PC-3 (cell line): ENCODE measurements around the gene COL1A1. TPM values are rescaled to one million over a fixed set of nuclear protein-coding genes. Genes with fewer than 3 reads are reported as not detected.

Experiments used
- ATAC-seq: fragments of 200-7000 bp; cut with Tn5 transposase; 2 replicates; pipeline ENCODE4 v1.9.1; 2020; ENCODE audit warnings: mild to moderate bottlenecking, moderate library complexity
- BruUV-seq: library from RNA; stranded (reverse); fragments of 400-500 nt; replicated peaks from 2 replicates; lab custom pipeline; 2021; lab: Mats Ljungman, UMichigan
- CTCF ChIA-PET: fragments of 300-600 bp; sonication (Branson Sonifier 250); formaldehyde crosslinking; loops from one replicate; lab custom pipeline; 2022; ENCODE audit warnings: antibody characterized with exemption; lab: Charles Lee
- POLR2A ChIA-PET: fragments of 300-600 bp; sonication (Branson Sonifier 250); formaldehyde crosslinking; loops from one replicate; lab custom pipeline; 2022; ENCODE audit warnings: antibody characterized with exemption; ENCODE audit not compliant: unreplicated experiment; lab: Charles Lee
- DNase-seq: peaks from one replicate; pipeline ENCODE4 v3.0.0-alpha.2; 2015
- H2AFZ ChIP-seq: fragments of 300-600 bp; sonication (generic); 2 replicates; pipeline ENCODE4 v1.6.0; 2016; ENCODE audit warnings: antibody characterized with exemption, low read length
- H3F3A ChIP-seq: fragments of 300-600 bp; sonication (generic); one replicate; pipeline ENCODE4 v1.6.0; 2017; ENCODE audit warnings: antibody characterized with exemption, low read length, control low read depth, mild to moderate bottlenecking; ENCODE audit not compliant: unreplicated experiment
- H3K27ac ChIP-seq: fragments of 300-600 bp; sonication (generic); 2 replicates; pipeline ENCODE4 v1.5.1; 2016; ENCODE audit warnings: mild to moderate bottlenecking, low read length
- H3K27me3 ChIP-seq: fragments of 300-600 bp; sonication (generic); 2 replicates; pipeline ENCODE4 v1.6.1; 2016; ENCODE audit warnings: low read length, mixed read lengths
- H3K36me3 ChIP-seq: fragments of 300-600 bp; sonication (generic); 2 replicates; pipeline ENCODE4 v1.6.1; 2016; ENCODE audit warnings: low read depth, mixed run types, low read length, mixed read lengths
- H3K4me1 ChIP-seq: fragments of 300-600 bp; sonication (generic); 2 replicates; pipeline ENCODE4 v1.5.1; 2016; ENCODE audit warnings: low read length; ENCODE audit not compliant: insufficient read depth
- H3K4me2 ChIP-seq: fragments of 300-600 bp; sonication (generic); 2 replicates; pipeline ENCODE4 v1.6.0; 2016; ENCODE audit warnings: low read length
- H3K4me3 ChIP-seq: fragments of 300-600 bp; sonication (generic); 2 replicates; pipeline ENCODE4 v1.5.1; 2016; ENCODE audit warnings: mild to moderate bottlenecking, low read length, mixed read lengths
- H3K79me2 ChIP-seq: fragments of 300-600 bp; sonication (generic); 2 replicates; pipeline ENCODE4 v1.6.1; 2017; ENCODE audit warnings: low read length, mixed read lengths
- H3K9ac ChIP-seq: fragments of 300-600 bp; sonication (generic); 2 replicates; pipeline ENCODE4 v1.6.0; 2016; ENCODE audit warnings: mild to moderate bottlenecking, low read length
- H3K9me2 ChIP-seq: fragments of 300-600 bp; sonication (generic); replicated peaks from 2 replicates; pipeline ENCODE4 v1.6.1; 2016; ENCODE audit warnings: mixed run types, low read length, mixed read lengths
- H3K9me3 ChIP-seq: fragments of 300-600 bp; sonication (generic); 2 replicates; pipeline ENCODE4 v1.6.1; 2016; ENCODE audit warnings: low read length, mixed read lengths
- H4K20me1 ChIP-seq: fragments of 300-600 bp; sonication (generic); 2 replicates; pipeline ENCODE4 v1.6.1; 2016; ENCODE audit warnings: low read length, mixed read lengths
- CTCF ChIP-seq: fragments of 300-600 bp; sonication (generic); conservative IDR thresholded peaks from 2 replicates; pipeline ENCODE4 v1.5.1; 2017; ENCODE audit warnings: antibody characterized with exemption, low read depth, mild to moderate bottlenecking, low read length
- EZH2 ChIP-seq: fragments of 300-600 bp; sonication (generic); IDR thresholded peaks from one replicate; pipeline ENCODE4 v1.6.1; 2017; ENCODE audit warnings: antibody characterized with exemption, mild to moderate bottlenecking, low read length; ENCODE audit not compliant: unreplicated experiment
- EZH2phosphoT487 ChIP-seq: fragments of 300-600 bp; sonication (generic); IDR thresholded peaks from 2 replicates; pipeline ENCODE4 v1.6.1; 2018; ENCODE audit warnings: mild to moderate bottlenecking, antibody characterized with exemption, low read length, borderline replicate concordance
- intact Hi-C: fragments of 100-400 bp; cut with micrococcal nuclease; formaldehyde crosslinking; loops from 2 replicates; pipeline ENCODE4 v1.9.0; 2023
- total RNA-seq: library from RNA; depleted of rRNA; stranded (reverse); fragments of >200 nt; gene quantifications from 2 replicates; pipeline ENCODE4 v1.2.3, GENCODE V29; 2014

COL1A1 gene
- total RNA-seq, 1 experiment from 2014 or later: 30.6 TPM

- no peak for TF ChIP-seq EZH2
- TF ChIP-seq EZH2phosphoT487: no peak
- TF ChIP-seq CTCF: no peak
- Histone ChIP-seq H3K9me3 (no peaks in the 10 kb centered on the region), H3K79me2 (no peaks in the 10 kb centered on the region), H3K9me2 (no peaks in the 10 kb centered on the region), H3K4me2 (no peak overlapping the region), H3K27me3 (no peaks in the 10 kb centered on the region), H3K4me1 (peaks cover 18% of the 10 kb centered on the region), H3K9ac (no peak overlapping the region), H3K27ac (no peak overlapping the region), H2AFZ (no peak overlapping the region), H3K4me3 (no peak overlapping the region), H4K20me1 (no peaks in the 10 kb centered on the region), H3K36me3 (0 out of 2 replicates have a peak, but pooled peaks cover under 1% of the 10 kb centered on the region), H3F3A (no peaks in the 10 kb centered on the region)
- POLR2A ChIA-PET: no interaction called here
- no peak for DNase-seq
- intact Hi-C loops: no loop called here
- CTCF ChIA-PET: no interaction called here
- no peak for ATAC-seq
- BruUV-seq: no TSS peak
Measured at GRCh38 chr17:50181144-50181543, 20.3 kb downstream of the COL1A1 start.

- no peak overlapping the region for H3K9ac ChIP-seq
- no peaks in the 10 kb centered on the region for H3K9me2 ChIP-seq
- no peaks in the 10 kb centered on the region for H3K27me3 ChIP-seq
- H3K9me3 ChIP-seq: no peaks in the 10 kb centered on the region
- H3K4me2 ChIP-seq: no peak overlapping the region
- H3F3A ChIP-seq: no peaks in the 10 kb centered on the region
- BruUV-seq: no TSS peak
- ChIA-PET CTCF (no interaction called here), POLR2A (no interaction called here)
- no peak for ATAC-seq
- no peak overlapping the region for H3K27ac ChIP-seq
- TF ChIP-seq CTCF: no peak
- no peak overlapping the region for H2AFZ ChIP-seq
- intact Hi-C loops: no loop called here
- no peak for DNase-seq
- H4K20me1 ChIP-seq: no peaks in the 10 kb centered on the region
- H3K79me2 ChIP-seq: no peaks in the 10 kb centered on the region
- no peak overlapping the region for H3K4me3 ChIP-seq
- H3K4me1 ChIP-seq: peaks cover 18% of the 10 kb centered on the region
- no peaks in the 10 kb centered on the region for H3K36me3 ChIP-seq
Measured at GRCh38 chr17:50180620-50181019, 20.8 kb downstream of the COL1A1 start.

GRCh38 chr17:50180111-50180510, 21.3 kb downstream of the COL1A1 start:
- TF ChIP-seq EZH2 (no peak), EZH2phosphoT487 (no peak), CTCF (no peak)
- ChIA-PET CTCF (no interaction called here), POLR2A (no interaction called here)
- H3K4me3 ChIP-seq: no peak overlapping the region
- peaks cover 18% of the 10 kb centered on the region for H3K4me1 ChIP-seq
- H3K27me3 ChIP-seq: no peaks in the 10 kb centered on the region
- H3K27ac ChIP-seq: no peak overlapping the region
- DNase-seq (no peak), ATAC-seq (no peak)
- H3K9ac ChIP-seq: no peak overlapping the region; the same call in 1 of the 2 replicates
- no peaks in the 10 kb centered on the region for H3K9me3 ChIP-seq
- no peaks in the 10 kb centered on the region for H4K20me1 ChIP-seq
- no TSS peak for BruUV-seq
- no peaks in the 10 kb centered on the region for H3K9me2 ChIP-seq
- no peaks in the 10 kb centered on the region for H3K79me2 ChIP-seq
- no peak overlapping the region for H2AFZ ChIP-seq
- H3F3A ChIP-seq: no peaks in the 10 kb centered on the region
- H3K36me3 ChIP-seq: no peaks in the 10 kb centered on the region
- H3K4me2 ChIP-seq: no peak overlapping the region
- intact Hi-C loops: no loop called here
